ENCODE results near the gene TASP1.

- TF ChIP-seq CTCF (conservative IDR thresholded peaks at IDR 0.05) (no peak), EZH2 (IDR thresholded peaks at IDR 0.05; ENCODE audit: low read depth) (no peak)
Observed at GRCh38 chr20:13355411-13355810, 283.3 kb downstream of the TASP1 start.

All from PC-9 (cell line).